B cell (primary cell): Measurements from ENCODE around the gene SDC4. TPM values are rescaled to one million over a fixed set of nuclear protein-coding genes. Genes with fewer than 3 reads are reported as not detected.

ENCODE experiments used
- ATAC-seq: fragments of 200-7000 bp; cut with Tn5 transposase; one replicate; pipeline ENCODE4 v1.10.0; 2021; ENCODE audit warnings: low read depth, mild to moderate bottlenecking, moderate number of reproducible peaks, moderate library complexity
- CTCF ChIA-PET: fragments of 350-600 bp; sonication (Branson Sonifier 250); formaldehyde crosslinking; loops from one replicate; lab custom pipeline; 2021; ENCODE audit warnings: antibody characterized with exemption, inconsistent platforms; lab: Charles Lee
- POLR2A ChIA-PET: fragments of 350-600 bp; sonication (Branson Sonifier 250); formaldehyde crosslinking; loops from one replicate; lab custom pipeline; 2021; ENCODE audit warnings: antibody characterized with exemption; lab: Charles Lee
- DNase-seq: peaks from one replicate; pipeline ENCODE4 v3.0.0; 2013
- H2AFZ ChIP-seq: 2 replicates; pipeline ENCODE4 v1.6.1; 2012; ENCODE audit warnings: mild to moderate bottlenecking, low read depth, low read length; ENCODE audit not compliant: insufficient read depth, poor library complexity, severe bottlenecking
- H3K27ac ChIP-seq, 2 donors: 1 replicate in 1 of 2; 2 replicates in 1 of 2; pipeline ENCODE4 v1.5.1; 2012 to 2013; ENCODE audit warnings: low read length in 2 of 2, mild to moderate bottlenecking in 2 of 2, moderate library complexity in 1 of 2
- H3K27me3 ChIP-seq, 4 experiments: fragments of 200-600 bp in 1 of 4; sonication (generic) in 1 of 4; replicated peaks in 1 of 4; 1 replicate in 2 of 4; 2 replicates in 2 of 4; pipeline versions ENCODE4 v1.6.1 to v1.7.0; 2013 to 2016; ENCODE audit warnings: low read length in 3 of 4, mild to moderate bottlenecking in 2 of 4, mixed read lengths in 1 of 4, moderate library complexity in 1 of 4; ENCODE audit not compliant: insufficient read depth in 4 of 4, control insufficient read depth in 3 of 4; ENCODE audit errors: control extremely low read depth in 1 of 4
- H3K36me3 ChIP-seq, 2 experiments: replicated peaks in 1 of 2; 1 replicate in 1 of 2; 2 replicates in 1 of 2; pipeline versions ENCODE4 v1.6.1 to v1.7.1; 2013; ENCODE audit warnings: low read length in 1 of 2; ENCODE audit not compliant: insufficient read depth in 2 of 2, control insufficient read depth in 1 of 2; ENCODE audit errors: control extremely low read depth in 1 of 2, extremely low read depth in 1 of 2
- H3K4me1 ChIP-seq, 2 donors: fragments of 200-600 bp in 1 of 2; sonication (generic) in 1 of 2; 1 replicate in 1 of 2; 2 replicates in 1 of 2; pipeline versions ENCODE4 v1.5.1 to v1.6.1; 2013 to 2017; ENCODE audit warnings: low read length in 2 of 2; ENCODE audit not compliant: control insufficient read depth in 2 of 2, insufficient read depth in 2 of 2
- H3K4me2 ChIP-seq: replicated peaks from 2 replicates; pipeline ENCODE3; 2012; ENCODE audit warnings: mild to moderate bottlenecking, low read depth, low read length; ENCODE audit not compliant: poor library complexity, severe bottlenecking
- H3K4me3 ChIP-seq, 5 experiments: fragments of 200-600 bp in 1 of 5; sonication (generic) in 1 of 5; 1 replicate in 3 of 5; 2 replicates in 2 of 5; pipeline versions ENCODE4 v1.5.1 to v1.7.0; 2011 to 2016; ENCODE audit warnings: low read length in 4 of 5, mild to moderate bottlenecking in 4 of 5, low read depth in 2 of 5, control low read depth in 1 of 5, moderate library complexity in 1 of 5; ENCODE audit not compliant: insufficient read depth in 1 of 5; ENCODE audit errors: control extremely low read depth in 1 of 5, extremely low read depth in 1 of 5
- H3K79me2 ChIP-seq: fragments of 200-600 bp; sonication (generic); one replicate; pipeline ENCODE4 v1.6.0; 2016; ENCODE audit warnings: low read length; ENCODE audit not compliant: control insufficient read depth, insufficient read depth
- H3K9ac ChIP-seq: fragments of 200-600 bp; sonication (generic); 2 replicates; pipeline ENCODE4 v1.6.1; 2017; ENCODE audit warnings: mild to moderate bottlenecking, low read length, moderate library complexity
- H3K9me3 ChIP-seq, 3 donors: one replicate each; pipeline versions ENCODE4 v1.6.1 to v1.7.1; 2013; ENCODE audit warnings: low read length in 2 of 3; ENCODE audit not compliant: control insufficient read depth in 2 of 3, insufficient read depth in 1 of 3; ENCODE audit errors: control extremely low read depth in 1 of 3
- H4K20me1 ChIP-seq: 2 replicates; pipeline ENCODE4 v1.6.0; 2012; ENCODE audit warnings: mild to moderate bottlenecking, low read length; ENCODE audit not compliant: insufficient read depth, control insufficient read depth, poor library complexity, severe bottlenecking
- H3K27ac Mint-ChIP-seq: one replicate; pipeline ENCODE4 v1.8.0; 2021; ENCODE audit warnings: mixed read lengths
- H3K27me3 Mint-ChIP-seq: one replicate; pipeline ENCODE4 v1.8.0; 2021; ENCODE audit warnings: mixed read lengths
- H3K4me1 Mint-ChIP-seq: one replicate; pipeline ENCODE4 v1.8.0; 2021; ENCODE audit warnings: mixed read lengths
- H3K4me3 Mint-ChIP-seq: one replicate; pipeline ENCODE4 v1.8.0; 2021; ENCODE audit warnings: mixed read lengths
- H3K9me3 Mint-ChIP-seq: one replicate; pipeline ENCODE4 v1.8.0; 2022; ENCODE audit warnings: mixed read lengths; ENCODE audit not compliant: insufficient read depth
- CTCF ChIP-seq: fragments of 200-600 bp; IDR thresholded peaks from one replicate; pipeline ENCODE4 v1.8.0; 2022; ENCODE audit warnings: antibody characterized with exemption, mild to moderate bottlenecking
- EZH2 ChIP-seq: IDR thresholded peaks from 2 replicates; pipeline ENCODE4 v1.6.1; 2012; ENCODE audit warnings: borderline replicate concordance, low read depth, mild to moderate bottlenecking, moderate library complexity, low read length; ENCODE audit not compliant: insufficient read depth, poor library complexity, severe bottlenecking
- WGBS: methylation state at CpG from one replicate; pipeline ENCODE4 v1.1.5; 2013; ENCODE audit warnings: missing lambda C conversion rate; ENCODE audit not compliant: insufficient coverage; 5-methylcytosine and 5-hydroxymethylcytosine counted together
- intact Hi-C: fragments of 100-400 bp; cut with micrococcal nuclease; formaldehyde crosslinking; loops from one replicate; pipeline ENCODE4 v1.10.0; 2022
- polyA plus RNA-seq: library from polyadenylated mRNA; depleted of rRNA; stranded (reverse); fragments of >200 nt; gene quantifications from 2 replicates; pipeline ENCODE4 v1.2.3, GENCODE V29; 2012
- total RNA-seq, 2 donors: library from RNA; stranded (reverse); fragments of 120-200 nt in 1 of 2; gene quantifications; 1 replicate in 1 of 2; 2 replicates in 1 of 2; pipeline versions ENCODE4 v1.2.3 to v1.2.4, GENCODE V29; 2013 to 2022

The SDC4 gene
- total and polyA plus RNA-seq, 2 donors (not counting 1 experiment from before 2014, with no cell fraction given): 0.04 TPM; not detected in 1

DNA sequence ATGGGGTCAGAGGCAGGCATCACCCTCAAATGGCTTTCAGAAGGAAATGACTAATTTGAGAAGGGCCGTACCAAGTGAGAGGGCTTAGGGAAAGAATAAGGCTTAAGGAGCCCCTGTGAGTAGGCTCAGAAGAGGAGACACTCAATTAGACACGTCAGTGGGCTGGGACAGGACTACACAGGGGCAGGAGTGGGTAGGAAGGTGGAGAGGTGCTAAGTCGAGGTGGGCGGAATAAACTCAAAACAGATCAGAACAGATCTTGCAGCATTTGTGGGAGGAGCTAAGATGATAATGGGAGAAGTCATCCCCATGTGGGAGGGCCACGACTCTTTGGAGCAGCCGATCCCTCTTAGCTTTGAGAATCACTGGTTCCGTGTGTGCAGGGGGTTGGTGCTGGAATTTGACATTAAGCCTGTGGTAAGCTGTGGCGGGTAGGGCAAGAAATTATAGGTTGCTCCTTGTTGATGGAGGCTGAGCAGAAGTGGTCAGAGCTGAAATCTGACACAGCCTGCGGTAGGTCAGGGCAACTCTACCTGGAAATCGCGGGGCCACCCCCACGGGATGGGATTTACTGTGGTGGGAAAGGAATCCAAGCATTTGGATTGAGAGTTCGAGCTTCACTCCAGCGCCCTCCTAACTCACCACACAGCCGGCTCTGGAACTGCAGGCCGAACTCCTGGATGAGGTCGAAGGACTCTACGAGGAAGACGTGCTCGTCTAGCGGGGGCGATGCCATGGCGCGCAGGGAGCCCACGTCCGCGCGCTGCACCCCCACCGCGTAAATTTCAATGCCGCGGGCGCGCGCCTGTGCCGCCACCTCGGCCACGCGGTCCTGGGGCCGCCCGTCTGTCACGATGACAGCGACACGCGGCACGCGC lies 44.4 kb downstream of the SDC4 start:
- no peak for ATAC-seq

More for the DNA sequence above, 44.4 kb downstream of the SDC4 start:
- DNase-seq: no peak
- Histone ChIP-seq H3K79me2 (no peaks in the 10 kb centered on the region), H2AFZ (no peak overlapping the region), H3K9ac (no peak overlapping the region), H3K4me3 (no peak overlapping the region), H3K27ac (no peak overlapping the region), H3K4me1 (peaks cover 3 to 4% of the 10 kb centered on the region in 2 donors), H3K36me3 (no peaks in the 10 kb centered on the region), H3K4me2 (no peak overlapping the region), H4K20me1 (no peaks in the 10 kb centered on the region), H3K27me3 (peaks cover 0 to 52% (median 5%) of the 10 kb centered on the region in 4 experiments), H3K9me3 (peaks cover 0 to 4% (median 0%) of the 10 kb centered on the region in 3 donors)
- Mint-ChIP-seq H3K4me1 (no peaks in the 10 kb centered on the region), H3K4me3 (no peak overlapping the region), H3K27ac (no peak overlapping the region), H3K9me3 (no peaks in the 10 kb centered on the region), H3K27me3 (peaks cover 54% of the 10 kb centered on the region)
- ChIA-PET CTCF (interaction anchor here (1.3 to 5.8 kb wide), 4 partner anchors 8 to 467 kb away, joined by 5 to 52 read pairs (median 10); no protein-coding TSS in a partner anchor), POLR2A (interaction anchor here (0.6 kb wide), 1 partner anchor 208 kb away, joined by 4 read pairs; no protein-coding TSS in a partner anchor)
- intact Hi-C loops: no loop called here
- 50% methylated on average over 45 of the region's 47 CpGs for WGBS
- TF ChIP-seq CTCF (no peak), EZH2 (no peak)
